AG04449 (cell line): ENCODE measurements around the gene HJURP.

Experiments used
- CTCF ChIA-PET: fragments of 350-600 bp; formaldehyde crosslinking; extraction: SDS; loops from one replicate; lab custom pipeline; 2021; ENCODE audit warnings: antibody characterized with exemption; lab: Yijun Ruan, JAX
- POLR2A ChIA-PET: fragments of 400-600, 350-600 bp; formaldehyde crosslinking; extraction: SDS; loops from one replicate; lab custom pipeline; 2020; ENCODE audit warnings: antibody characterized with exemption, inconsistent platforms; lab: Yijun Ruan, JAX
- DNase-seq: peaks from one replicate; pipeline ENCODE4 v3.0.0-alpha.2; 2010; ENCODE audit warnings: low read depth, low spot score
- H3K4me3 ChIP-seq: 2 replicates; pipeline ENCODE4 v1.5.1; 2011; ENCODE audit warnings: low read depth, mild to moderate bottlenecking, control low read depth, low read length
- TF ChIP-seq, protein P1 (sequence below): IDR thresholded peaks from one replicate; pipeline ENCODE4 v1.5.1; 2011; ENCODE audit warnings: mild to moderate bottlenecking, moderate library complexity, low read length, control low read depth, inconsistent platforms; ENCODE audit not compliant: insufficient read depth; ENCODE audit errors: missing control alignments

The HJURP gene

DNA sequence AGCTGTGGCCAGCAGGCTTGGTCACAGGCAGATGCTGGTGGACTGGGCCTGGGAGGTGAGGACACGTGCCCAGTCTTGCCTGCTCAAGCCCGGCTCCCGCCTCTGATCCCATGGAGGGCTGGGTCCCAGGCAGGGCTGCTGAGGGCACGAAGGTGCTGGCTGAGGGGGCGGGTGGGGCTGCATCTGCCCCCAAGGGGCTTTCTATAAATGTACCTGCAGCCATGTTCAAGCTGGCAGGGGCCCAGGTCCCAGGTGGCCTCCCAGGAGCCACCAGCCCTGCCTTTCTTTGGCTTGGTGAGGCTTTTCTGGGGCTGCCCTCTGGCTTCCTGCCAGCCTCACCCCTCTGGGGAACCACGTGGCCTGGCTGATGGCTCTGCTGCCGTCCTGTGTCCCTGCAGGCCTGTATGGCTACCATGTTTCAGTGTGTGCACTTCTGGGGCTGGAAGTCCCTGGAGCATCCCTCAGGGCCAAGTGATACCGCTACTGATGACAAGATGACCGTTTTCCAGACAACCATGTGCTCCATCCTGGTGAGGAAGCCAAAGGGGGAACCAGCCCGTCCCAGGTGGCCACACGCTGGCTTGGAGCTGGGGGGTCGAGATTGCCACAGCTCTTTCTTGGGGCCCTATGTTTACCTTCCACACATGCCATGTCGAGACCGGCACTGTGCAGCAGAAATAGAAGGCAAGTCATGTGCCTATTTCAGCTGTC is 23.2 kb downstream of the HJURP start:
- CTCF ChIA-PET, result interaction anchor here (1.2 kb wide), 1 partner anchor 382 kb away, joined by 4 read pairs; no protein-coding TSS in a partner anchor
- no peak overlapping the region for H3K4me3 ChIP-seq
- DNase-seq, result no peak
- TF ChIP-seq, protein P1, sequence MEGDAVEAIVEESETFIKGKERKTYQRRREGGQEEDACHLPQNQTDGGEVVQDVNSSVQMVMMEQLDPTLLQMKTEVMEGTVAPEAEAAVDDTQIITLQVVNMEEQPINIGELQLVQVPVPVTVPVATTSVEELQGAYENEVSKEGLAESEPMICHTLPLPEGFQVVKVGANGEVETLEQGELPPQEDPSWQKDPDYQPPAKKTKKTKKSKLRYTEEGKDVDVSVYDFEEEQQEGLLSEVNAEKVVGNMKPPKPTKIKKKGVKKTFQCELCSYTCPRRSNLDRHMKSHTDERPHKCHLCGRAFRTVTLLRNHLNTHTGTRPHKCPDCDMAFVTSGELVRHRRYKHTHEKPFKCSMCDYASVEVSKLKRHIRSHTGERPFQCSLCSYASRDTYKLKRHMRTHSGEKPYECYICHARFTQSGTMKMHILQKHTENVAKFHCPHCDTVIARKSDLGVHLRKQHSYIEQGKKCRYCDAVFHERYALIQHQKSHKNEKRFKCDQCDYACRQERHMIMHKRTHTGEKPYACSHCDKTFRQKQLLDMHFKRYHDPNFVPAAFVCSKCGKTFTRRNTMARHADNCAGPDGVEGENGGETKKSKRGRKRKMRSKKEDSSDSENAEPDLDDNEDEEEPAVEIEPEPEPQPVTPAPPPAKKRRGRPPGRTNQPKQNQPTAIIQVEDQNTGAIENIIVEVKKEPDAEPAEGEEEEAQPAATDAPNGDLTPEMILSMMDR, result no peak
- POLR2A ChIA-PET, result no interaction called here

DNA sequence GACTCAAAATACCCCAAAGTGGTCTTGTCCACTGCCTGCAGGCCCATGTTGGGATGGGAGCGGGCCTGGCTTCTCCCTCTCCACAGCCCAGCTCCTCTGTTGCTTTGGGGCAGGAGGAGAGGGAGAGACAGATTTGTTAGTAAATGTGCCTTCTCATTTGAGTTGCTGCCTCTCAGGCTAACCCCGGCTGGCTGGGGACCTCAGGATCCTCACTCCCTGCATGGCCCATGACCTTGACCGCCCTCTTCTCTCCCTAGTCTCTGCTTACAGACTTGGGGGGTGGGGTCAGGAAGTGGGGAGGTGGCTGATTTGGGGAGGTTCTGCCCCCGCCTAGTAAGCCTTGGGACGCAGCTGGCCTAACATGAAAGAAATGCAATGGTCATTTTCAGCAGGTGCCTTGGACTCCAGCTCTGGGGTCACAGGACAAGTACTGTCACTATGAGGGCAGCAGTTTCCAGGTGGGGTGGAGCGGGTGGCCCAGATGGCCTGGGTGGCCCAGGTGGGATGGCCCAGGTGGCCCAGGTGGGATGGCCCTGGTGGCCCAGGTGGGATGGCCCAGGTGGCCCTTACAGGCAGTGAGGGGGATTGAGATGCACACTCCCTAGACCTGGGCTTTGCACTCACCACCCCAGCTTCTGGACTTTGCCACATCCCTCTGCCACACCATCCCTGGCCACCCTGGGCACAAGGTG is 24.1 kb downstream of the HJURP start:
- ChIA-PET POLR2A (no interaction called here), CTCF (no interaction called here)
- no peak overlapping the region for H3K4me3 ChIP-seq
- no peak for DNase-seq
- TF ChIP-seq, protein P1, result no peak

DNA sequence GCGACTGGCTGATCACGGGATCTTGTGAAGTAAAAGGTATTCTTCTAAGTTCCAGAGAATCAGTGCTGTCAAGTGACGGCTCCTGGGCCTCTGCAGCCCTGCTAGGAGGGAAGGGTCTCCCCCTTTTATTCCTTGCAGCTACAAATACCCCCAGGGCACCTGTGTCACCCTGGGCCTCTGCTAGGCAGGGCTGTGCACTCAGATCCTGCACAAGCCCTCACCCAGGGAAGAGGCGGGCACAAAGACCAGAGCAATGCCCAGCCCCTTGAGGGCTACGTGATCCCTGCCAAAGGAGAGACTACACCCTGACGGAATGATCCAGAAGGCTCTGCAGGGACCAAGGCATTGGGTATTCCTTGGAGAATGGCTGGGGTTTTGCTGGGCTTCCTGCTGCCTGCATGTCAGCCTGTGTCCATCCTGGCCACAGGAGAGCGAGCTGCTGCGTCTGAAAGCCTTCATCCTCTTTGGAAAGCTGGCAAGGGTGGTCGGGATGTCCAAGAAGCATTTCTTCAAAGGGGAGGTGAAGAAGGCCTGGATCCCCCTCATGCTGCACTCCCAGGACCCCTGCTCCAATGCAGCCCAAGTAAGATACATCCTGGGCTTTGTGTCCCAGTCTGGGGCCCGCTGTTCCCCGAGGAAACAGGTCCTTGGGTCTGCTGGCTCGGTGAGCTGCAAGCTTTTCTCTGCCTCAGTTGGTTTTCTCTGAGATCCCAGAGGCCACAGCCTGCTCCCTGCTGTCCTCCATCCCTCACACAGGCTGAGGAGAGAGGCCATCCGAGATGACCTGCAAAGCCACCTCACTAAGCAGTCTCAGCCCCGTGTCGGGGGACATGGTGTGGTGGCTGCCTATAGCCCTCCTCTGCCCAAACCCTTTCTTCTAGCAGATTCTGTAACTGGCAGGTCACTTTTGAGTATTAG is 24.9 kb downstream of the HJURP start:
- TF ChIP-seq, protein P1, result no peak
- DNase-seq, result no peak
- H3K4me3 ChIP-seq, result no peak overlapping the region
- CTCF ChIA-PET, result no interaction called here
- POLR2A ChIA-PET, result no interaction called here

DNA sequence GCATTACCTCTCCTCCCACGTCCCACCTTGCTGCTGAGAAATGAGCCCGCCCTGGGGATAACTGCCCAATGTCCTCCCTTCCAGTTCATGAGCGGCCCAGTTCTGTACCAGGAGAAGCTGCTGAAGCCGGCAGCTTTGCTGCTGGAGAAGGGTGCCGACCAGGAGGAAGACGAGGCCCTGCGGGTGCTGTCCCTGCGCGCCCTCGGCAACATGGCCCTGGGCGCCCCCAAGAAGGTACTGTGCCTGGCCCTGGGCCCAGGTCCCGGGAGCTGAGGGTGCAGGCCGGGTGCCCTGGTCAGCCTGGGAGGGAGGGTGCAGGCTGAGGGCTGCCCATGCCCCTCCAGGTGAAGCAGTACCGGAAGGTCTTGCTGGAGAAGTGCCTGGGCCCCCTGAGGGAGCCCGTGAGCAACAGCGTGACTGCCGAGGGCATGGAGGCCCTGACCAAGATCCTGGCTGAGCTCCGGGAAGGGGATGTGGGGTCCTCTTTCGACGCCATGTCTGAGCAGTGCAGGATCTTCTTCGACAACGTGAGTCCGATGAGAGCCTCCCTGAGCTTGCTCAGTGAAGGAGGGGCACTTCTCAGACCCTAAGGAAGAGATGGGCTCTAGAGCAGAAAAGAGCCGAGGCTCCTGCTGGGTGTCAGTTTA is 25.7 kb downstream of the HJURP start:
- DNase-seq, result no peak
- CTCF ChIA-PET, result no interaction called here
- POLR2A ChIA-PET, result no interaction called here
- no peak overlapping the region for H3K4me3 ChIP-seq
- TF ChIP-seq, protein P1, result no peak

DNA sequence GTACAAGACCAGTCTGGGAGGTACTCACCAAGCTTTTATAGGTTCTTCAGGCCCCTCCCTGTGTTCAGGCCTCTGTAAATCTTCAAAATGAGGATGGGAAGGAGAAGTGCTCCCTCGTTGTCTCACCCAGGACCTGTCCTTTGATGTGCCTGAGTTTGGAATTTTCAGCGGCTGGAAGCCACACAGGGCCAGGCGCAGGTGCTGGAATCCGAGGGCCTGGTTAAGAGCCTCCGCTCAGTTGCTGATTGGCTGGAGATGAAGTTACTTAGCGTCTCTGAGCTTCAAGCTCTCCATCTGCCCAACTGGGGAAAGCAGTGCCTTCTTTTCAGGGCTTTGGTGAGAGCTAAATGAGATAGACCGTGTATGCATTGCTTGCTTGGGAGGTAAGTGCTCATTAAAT is 30.0 kb downstream of the HJURP start:
- ChIA-PET CTCF (no interaction called here), POLR2A (no interaction called here)
- no peak overlapping the region for H3K4me3 ChIP-seq
- DNase-seq, result no peak
- TF ChIP-seq, protein P1, result no peak
